H9 (cell line): ENCODE results near the gene VNN1. TPM values are rescaled to one million over a fixed set of nuclear protein-coding genes. Genes with fewer than 3 reads are reported as not detected.

Source experiments
- DNase-seq: peaks from one replicate; pipeline ENCODE4 v3.0.0-alpha.2; 2017
- H2AFZ ChIP-seq: one replicate; pipeline ENCODE4 v1.6.1; 2013; ENCODE audit warnings: mild to moderate bottlenecking, low read length, control low read depth, moderate library complexity
- H2AK5ac ChIP-seq: 2 replicates; pipeline ENCODE4 v1.6.1; 2013; ENCODE audit warnings: low read length, control low read depth, mixed read lengths; ENCODE audit not compliant: insufficient read length
- H2BK120ac ChIP-seq: one replicate; pipeline ENCODE4 v1.6.1; 2013; ENCODE audit warnings: low read depth, mild to moderate bottlenecking, low read length, control low read depth, inconsistent platforms; ENCODE audit not compliant: poor library complexity, severe bottlenecking
- H2BK12ac ChIP-seq: 2 replicates; pipeline ENCODE4 v1.6.1; 2013; ENCODE audit warnings: low read length, control low read depth, mixed read lengths, low read depth; ENCODE audit not compliant: insufficient read length
- H2BK15ac ChIP-seq: 2 replicates; pipeline ENCODE4 v1.6.1; 2013; ENCODE audit warnings: low read depth, low read length, control low read depth
- H2BK20ac ChIP-seq: one replicate; pipeline ENCODE4 v1.6.1; 2013; ENCODE audit warnings: low read depth, mild to moderate bottlenecking, low read length, control low read depth, inconsistent platforms; ENCODE audit not compliant: poor library complexity, severe bottlenecking
- H2BK5ac ChIP-seq: 2 replicates; pipeline ENCODE4 v1.6.1; 2013; ENCODE audit warnings: low read length, control low read depth, mixed read lengths; ENCODE audit not compliant: insufficient read length
- H3K14ac ChIP-seq: 2 replicates; pipeline ENCODE4 v1.6.1; 2013; ENCODE audit warnings: low read length, control low read depth; ENCODE audit not compliant: insufficient read depth
- H3K18ac ChIP-seq: 2 replicates; pipeline ENCODE4 v1.6.1; 2013; ENCODE audit warnings: low read depth, mild to moderate bottlenecking, mixed read lengths, low read length, control low read depth; ENCODE audit not compliant: insufficient read length
- H3K23ac ChIP-seq: 2 replicates; pipeline ENCODE4 v1.6.1; 2013; ENCODE audit warnings: low read length, control low read depth, mixed read lengths, low read depth; ENCODE audit not compliant: insufficient read length
- H3K23me2 ChIP-seq: 2 replicates; pipeline ENCODE4 v1.6.1; 2013; ENCODE audit warnings: low read depth, mild to moderate bottlenecking, mixed read lengths, low read length, control low read depth; ENCODE audit not compliant: insufficient read length, poor library complexity, severe bottlenecking
- H3K27ac ChIP-seq: 2 replicates; pipeline ENCODE4 v1.5.1; 2013; ENCODE audit warnings: low read length, control low read depth, mixed read lengths, low read depth; ENCODE audit not compliant: insufficient read length
- H3K27me3 ChIP-seq: 2 replicates; pipeline ENCODE4 v1.6.1; 2013; ENCODE audit warnings: low read length, control low read depth, inconsistent platforms; ENCODE audit not compliant: insufficient read depth
- H3K4ac ChIP-seq: 2 replicates; pipeline ENCODE4 v1.6.1; 2013; ENCODE audit warnings: low read depth, mild to moderate bottlenecking, control low read depth, inconsistent platforms, low read length, moderate library complexity
- H3K4me1 ChIP-seq: 2 replicates; pipeline ENCODE4 v1.6.1; 2013; ENCODE audit warnings: low read length, control low read depth, inconsistent platforms; ENCODE audit not compliant: insufficient read depth
- H3K4me2 ChIP-seq: 2 replicates; pipeline ENCODE4 v1.6.1; 2013; ENCODE audit warnings: low read length, control low read depth, mixed read lengths; ENCODE audit not compliant: insufficient read length, insufficient read depth
- H3K56ac ChIP-seq: 2 replicates; pipeline ENCODE4 v1.6.1; 2013; ENCODE audit warnings: low read depth, mild to moderate bottlenecking, mixed read lengths, low read length, control low read depth; ENCODE audit not compliant: insufficient read length
- H3K79me1 ChIP-seq: 2 replicates; pipeline ENCODE4 v1.6.1; 2013; ENCODE audit warnings: low read depth, mild to moderate bottlenecking, moderate library complexity, low read length, control low read depth, inconsistent platforms; ENCODE audit not compliant: insufficient read depth, poor library complexity, severe bottlenecking
- H3K79me2 ChIP-seq: 2 replicates; pipeline ENCODE4 v1.6.1; 2013; ENCODE audit warnings: low read length, control low read depth, inconsistent platforms; ENCODE audit not compliant: insufficient read depth
- H3K9ac ChIP-seq: 2 replicates; pipeline ENCODE4 v1.6.1; 2013; ENCODE audit warnings: low read length, control low read depth, mixed read lengths; ENCODE audit not compliant: insufficient read length; ENCODE audit errors: extremely low read depth
- H3K9me3 ChIP-seq: one replicate; pipeline ENCODE4 v1.6.1; 2013; ENCODE audit warnings: low read depth, low read length, inconsistent platforms; ENCODE audit not compliant: control insufficient read depth
- H3T11ph ChIP-seq: one replicate; pipeline ENCODE4 v1.6.1; 2013; ENCODE audit warnings: mild to moderate bottlenecking, low read length, control low read depth, inconsistent platforms
- H4K20me1 ChIP-seq: one replicate; pipeline ENCODE4 v1.6.1; 2013; ENCODE audit not compliant: control insufficient read depth, insufficient read length, insufficient read depth
- H4K5ac ChIP-seq: 2 replicates; pipeline ENCODE4 v1.6.1; 2013; ENCODE audit warnings: low read depth, mild to moderate bottlenecking, mixed read lengths, low read length, control low read depth; ENCODE audit not compliant: insufficient read length
- H4K8ac ChIP-seq: replicated peaks from 2 replicates; pipeline ENCODE4 v1.6.1; 2013; ENCODE audit warnings: low read length, control low read depth, mixed read lengths, low read depth; ENCODE audit not compliant: insufficient read length
- H4K91ac ChIP-seq: 2 replicates; pipeline ENCODE4 v1.6.1; 2013; ENCODE audit warnings: low read depth, mild to moderate bottlenecking, moderate library complexity, mixed read lengths, low read length, control low read depth; ENCODE audit not compliant: insufficient read length
- H3K27ac Mint-ChIP-seq, 3 experiments: 2 replicates in 2 of 3; 3 replicates in 1 of 3; pipeline ENCODE4 v1.8.0; 2020 to 2021; ENCODE audit warnings: mixed read lengths in 3 of 3, mild to moderate bottlenecking in 1 of 3, moderate library complexity in 1 of 3
- H3K27me3 Mint-ChIP-seq: 2 replicates; pipeline ENCODE4 v1.8.0; 2021; ENCODE audit warnings: low read depth, mild to moderate bottlenecking, moderate library complexity, mixed read lengths
- H3K36me3 Mint-ChIP-seq, 3 experiments: 2 replicates in 2 of 3; 3 replicates in 1 of 3; pipeline ENCODE4 v1.8.0; 2020 to 2021; ENCODE audit warnings: low read depth in 3 of 3, mixed read lengths in 3 of 3; ENCODE audit not compliant: insufficient read depth in 1 of 3
- H3K4me1 Mint-ChIP-seq, 2 experiments: 2 replicates each; pipeline ENCODE4 v1.8.0; 2020; ENCODE audit warnings: mixed read lengths in 2 of 2
- H3K4me3 Mint-ChIP-seq, 2 experiments: 2 replicates in 1 of 2; 3 replicates in 1 of 2; pipeline ENCODE4 v1.8.0; 2020 to 2021; ENCODE audit warnings: mild to moderate bottlenecking in 2 of 2, mixed read lengths in 2 of 2, moderate library complexity in 1 of 2
- H3K9me3 Mint-ChIP-seq, 2 experiments: 2 replicates in 1 of 2; 3 replicates in 1 of 2; pipeline ENCODE4 v1.8.0; 2020; ENCODE audit warnings: mild to moderate bottlenecking in 2 of 2, mixed read lengths in 2 of 2, moderate library complexity in 1 of 2
- WGBS: extraction: QIAGEN DNeasy Blood & Tissue Kit; methylation state at CpG from one replicate; pipeline ENCODE4 v1.1.7; 2013; ENCODE audit warnings: missing lambda C conversion rate, low lambda C conversion rate, mixed read lengths; ENCODE audit not compliant: insufficient read length; ENCODE audit errors: extremely low coverage; 5-methylcytosine and 5-hydroxymethylcytosine counted together
- total RNA-seq: library from RNA; stranded (reverse); gene quantifications from 2 replicates; pipeline ENCODE4 v1.2.1, GENCODE V29; 2021
- TF ChIP-seq, protein P1 (sequence below): fragments of 200-600 bp; sonication (generic); conservative IDR thresholded peaks from 3 replicates; pipeline ENCODE4 v1.8.0; 2021; ENCODE audit warnings: antibody characterized with exemption, mild to moderate bottlenecking

The VNN1 gene
- total RNA-seq, 1 experiment from 2014 or later = not detected

DNA sequence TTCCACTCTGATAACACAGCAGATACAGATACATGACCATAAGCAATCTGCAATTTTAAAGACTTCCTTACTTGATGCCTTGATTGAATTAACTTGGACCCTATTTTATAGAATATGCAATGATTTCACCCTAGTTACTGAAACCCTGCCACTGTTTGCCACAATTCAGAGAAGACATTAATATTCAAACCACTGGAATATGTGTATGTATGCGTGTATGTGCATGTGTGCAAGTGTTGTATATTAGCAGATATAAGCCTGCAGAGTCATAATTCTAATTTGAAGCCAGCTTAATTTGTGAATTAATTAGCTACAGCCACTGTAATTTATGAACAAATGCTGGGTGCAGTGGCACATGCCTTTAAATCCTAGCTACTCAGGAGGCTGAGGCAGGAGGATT is 34.6 kb upstream of the VNN1 start:
- H3K9me3 Mint-ChIP-seq = no peaks in the 10 kb centered on the region
- Histone ChIP-seq H3K14ac (no peak overlapping the region), H3K18ac (no peak overlapping the region), H3K27me3 (no peaks in the 10 kb centered on the region), H4K5ac (no peak overlapping the region), H2BK20ac (no peak overlapping the region), H3K4me1 (no peaks in the 10 kb centered on the region), H2BK15ac (no peak overlapping the region), H2AFZ (no peak overlapping the region), H2BK12ac (no peak overlapping the region), H3K79me2 (no peaks in the 10 kb centered on the region), H3K23ac (no peak overlapping the region), H4K91ac (no peak overlapping the region), H2BK120ac (no peak overlapping the region), H3T11ph (no peak overlapping the region), H3K9ac (no peak overlapping the region), H3K9me3 (no peaks in the 10 kb centered on the region), H3K79me1 (no peaks in the 10 kb centered on the region), H2BK5ac (no peak overlapping the region), H3K27ac (no peak overlapping the region), H4K8ac (no peak overlapping the region), H4K20me1 (no peaks in the 10 kb centered on the region), H3K56ac (no peak overlapping the region), H3K4ac (no peak overlapping the region), H2AK5ac (no peak overlapping the region), H3K23me2 (no peaks in the 10 kb centered on the region), H3K4me2 (no peak overlapping the region)
- H3K27ac Mint-ChIP-seq = no peak overlapping the region
- no peaks in the 10 kb centered on the region for H3K4me1 Mint-ChIP-seq
- no peaks in the 10 kb centered on the region for H3K36me3 Mint-ChIP-seq
- no CpG with 5 or more reads among the region's 1 CpG for WGBS
- TF ChIP-seq, protein P1, sequence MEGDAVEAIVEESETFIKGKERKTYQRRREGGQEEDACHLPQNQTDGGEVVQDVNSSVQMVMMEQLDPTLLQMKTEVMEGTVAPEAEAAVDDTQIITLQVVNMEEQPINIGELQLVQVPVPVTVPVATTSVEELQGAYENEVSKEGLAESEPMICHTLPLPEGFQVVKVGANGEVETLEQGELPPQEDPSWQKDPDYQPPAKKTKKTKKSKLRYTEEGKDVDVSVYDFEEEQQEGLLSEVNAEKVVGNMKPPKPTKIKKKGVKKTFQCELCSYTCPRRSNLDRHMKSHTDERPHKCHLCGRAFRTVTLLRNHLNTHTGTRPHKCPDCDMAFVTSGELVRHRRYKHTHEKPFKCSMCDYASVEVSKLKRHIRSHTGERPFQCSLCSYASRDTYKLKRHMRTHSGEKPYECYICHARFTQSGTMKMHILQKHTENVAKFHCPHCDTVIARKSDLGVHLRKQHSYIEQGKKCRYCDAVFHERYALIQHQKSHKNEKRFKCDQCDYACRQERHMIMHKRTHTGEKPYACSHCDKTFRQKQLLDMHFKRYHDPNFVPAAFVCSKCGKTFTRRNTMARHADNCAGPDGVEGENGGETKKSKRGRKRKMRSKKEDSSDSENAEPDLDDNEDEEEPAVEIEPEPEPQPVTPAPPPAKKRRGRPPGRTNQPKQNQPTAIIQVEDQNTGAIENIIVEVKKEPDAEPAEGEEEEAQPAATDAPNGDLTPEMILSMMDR = no peak
- H3K4me3 Mint-ChIP-seq = no peak overlapping the region
- DNase-seq = no peak
- H3K27me3 Mint-ChIP-seq = no peaks in the 10 kb centered on the region; the same call in none of the 2 replicates
